AG09309 (cell line): ENCODE data around the gene TGM5.
"Not testable (repeated sequence)": the region's sequence is repeated elsewhere in the genome, so short reads cannot be mapped to it uniquely, and the experiment has no call there.

ENCODE experiments used
- DNase-seq: peaks from one replicate; pipeline ENCODE4 v3.0.0-alpha.2; 2010; ENCODE audit warnings: low read depth
- H3K4me3 ChIP-seq: 2 replicates; pipeline ENCODE4 v1.5.1; 2011; ENCODE audit warnings: mild to moderate bottlenecking, low read depth, low read length, moderate library complexity; ENCODE audit not compliant: control insufficient read depth
- TF ChIP-seq, protein P1 (sequence below): IDR thresholded peaks from 2 replicates; pipeline ENCODE4 v1.5.1; 2011; ENCODE audit warnings: mild to moderate bottlenecking, low read depth, low read length, inconsistent platforms; ENCODE audit not compliant: insufficient read depth, control insufficient read depth; ENCODE audit errors: missing control alignments

The TGM5 gene

DNA sequence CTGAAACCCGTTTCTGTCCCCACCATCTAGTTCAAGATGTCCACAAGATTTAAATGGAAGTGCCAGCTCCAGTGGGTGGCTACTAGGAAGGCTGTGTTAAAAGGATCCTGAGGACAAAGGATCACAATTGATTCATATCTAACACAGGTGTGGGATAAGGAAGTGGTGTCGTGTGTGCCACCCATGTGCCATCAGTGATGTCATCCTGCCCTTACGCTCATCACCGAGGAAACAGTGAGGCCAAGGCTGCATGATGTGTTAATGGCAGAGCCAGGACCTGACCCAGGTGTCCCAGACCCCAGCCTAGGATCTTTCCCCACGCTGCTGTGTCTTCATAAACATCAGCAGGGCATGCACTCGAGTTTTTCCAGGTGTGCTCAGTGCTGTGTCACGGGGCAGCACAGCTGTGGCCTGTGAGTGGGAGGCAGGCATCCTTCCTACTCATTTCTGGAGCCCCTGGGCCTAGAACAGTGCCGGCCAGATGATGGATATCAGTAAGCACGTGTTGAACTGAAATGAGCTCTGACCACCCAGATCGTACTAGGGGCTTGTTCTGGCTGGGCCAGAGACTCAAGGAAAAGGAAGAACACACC is 10.6 kb upstream of the TGM5 start:
- no peak overlapping the region for H3K4me3 ChIP-seq
- TF ChIP-seq, protein P1, sequence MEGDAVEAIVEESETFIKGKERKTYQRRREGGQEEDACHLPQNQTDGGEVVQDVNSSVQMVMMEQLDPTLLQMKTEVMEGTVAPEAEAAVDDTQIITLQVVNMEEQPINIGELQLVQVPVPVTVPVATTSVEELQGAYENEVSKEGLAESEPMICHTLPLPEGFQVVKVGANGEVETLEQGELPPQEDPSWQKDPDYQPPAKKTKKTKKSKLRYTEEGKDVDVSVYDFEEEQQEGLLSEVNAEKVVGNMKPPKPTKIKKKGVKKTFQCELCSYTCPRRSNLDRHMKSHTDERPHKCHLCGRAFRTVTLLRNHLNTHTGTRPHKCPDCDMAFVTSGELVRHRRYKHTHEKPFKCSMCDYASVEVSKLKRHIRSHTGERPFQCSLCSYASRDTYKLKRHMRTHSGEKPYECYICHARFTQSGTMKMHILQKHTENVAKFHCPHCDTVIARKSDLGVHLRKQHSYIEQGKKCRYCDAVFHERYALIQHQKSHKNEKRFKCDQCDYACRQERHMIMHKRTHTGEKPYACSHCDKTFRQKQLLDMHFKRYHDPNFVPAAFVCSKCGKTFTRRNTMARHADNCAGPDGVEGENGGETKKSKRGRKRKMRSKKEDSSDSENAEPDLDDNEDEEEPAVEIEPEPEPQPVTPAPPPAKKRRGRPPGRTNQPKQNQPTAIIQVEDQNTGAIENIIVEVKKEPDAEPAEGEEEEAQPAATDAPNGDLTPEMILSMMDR: no peak
- no peak for DNase-seq

DNA sequence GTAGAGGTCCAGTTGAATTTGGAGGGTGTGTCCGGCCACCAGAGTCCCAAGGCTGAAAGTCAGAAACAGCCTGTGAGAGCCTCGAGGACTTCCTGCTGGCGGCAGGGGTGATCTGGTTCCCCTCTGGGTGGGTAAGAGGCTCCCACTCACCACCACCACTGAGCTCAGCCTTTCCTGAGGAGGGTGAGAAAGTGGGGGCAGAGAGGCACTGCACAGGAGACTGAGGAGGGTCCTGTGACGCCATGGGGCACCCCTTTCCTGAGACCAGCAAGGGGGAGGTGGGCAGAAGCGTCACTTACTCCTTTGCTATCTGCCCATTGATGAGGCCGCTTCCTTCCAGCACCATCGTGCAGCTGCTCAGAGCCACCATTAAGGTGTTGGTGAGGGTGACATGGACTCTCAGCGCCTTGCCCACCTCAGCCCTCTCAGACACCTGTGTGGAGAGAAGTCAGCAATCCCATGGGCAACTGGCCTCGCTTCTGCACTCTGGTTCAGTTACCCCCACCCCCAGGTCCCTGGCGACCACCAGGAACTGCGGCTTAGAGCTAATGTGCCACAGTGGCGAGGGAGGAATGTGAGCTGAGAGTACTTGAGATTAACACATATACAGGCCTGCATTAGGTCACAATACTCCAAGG is 10.0 kb upstream of the TGM5 start:
- DNase-seq: no peak
- TF ChIP-seq, protein P1: no peak
- H3K4me3 ChIP-seq: no peak overlapping the region

DNA sequence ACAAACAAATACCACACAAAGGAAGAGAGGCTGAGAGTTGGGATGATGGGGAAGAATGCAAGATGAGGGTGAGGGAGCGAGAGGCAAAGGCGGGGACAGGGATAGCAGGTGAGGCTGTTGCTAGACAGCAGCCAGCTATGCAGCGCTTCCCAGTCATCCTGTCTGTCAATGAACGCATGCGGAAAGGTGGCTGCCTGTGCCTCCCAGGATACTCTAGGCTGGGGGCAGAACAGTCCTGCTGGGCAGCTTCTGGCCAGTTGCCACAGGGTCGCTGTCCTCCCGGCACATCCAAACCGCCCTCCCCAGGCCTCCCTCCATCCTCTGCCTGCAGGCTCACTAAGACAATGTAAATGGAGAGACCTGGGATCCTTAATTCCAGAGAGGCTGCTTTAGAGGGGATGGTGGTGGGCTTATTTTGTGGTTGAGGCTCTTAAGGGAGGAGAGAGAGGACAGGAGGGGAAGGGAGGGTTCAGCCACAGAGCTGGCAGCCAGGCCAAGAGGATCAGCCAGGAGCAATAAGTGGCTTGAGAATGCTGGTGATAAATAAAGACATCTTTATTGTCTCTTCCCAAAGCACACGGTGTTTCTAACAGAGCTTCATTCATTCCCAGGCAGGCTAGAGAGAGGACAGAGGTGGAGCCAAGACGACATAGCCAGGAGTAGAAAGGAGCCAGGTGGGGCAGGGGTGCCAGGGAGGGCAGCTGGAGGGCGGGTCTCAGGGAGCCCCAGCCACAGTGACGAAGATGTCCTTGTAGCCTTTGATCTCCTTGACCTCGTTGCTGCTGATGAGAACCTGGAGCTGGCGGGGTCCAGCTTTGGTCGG is 9.2 kb upstream of the TGM5 start:
- no peak overlapping the region for H3K4me3 ChIP-seq
- TF ChIP-seq, protein P1: no peak
- no peak for DNase-seq

DNA sequence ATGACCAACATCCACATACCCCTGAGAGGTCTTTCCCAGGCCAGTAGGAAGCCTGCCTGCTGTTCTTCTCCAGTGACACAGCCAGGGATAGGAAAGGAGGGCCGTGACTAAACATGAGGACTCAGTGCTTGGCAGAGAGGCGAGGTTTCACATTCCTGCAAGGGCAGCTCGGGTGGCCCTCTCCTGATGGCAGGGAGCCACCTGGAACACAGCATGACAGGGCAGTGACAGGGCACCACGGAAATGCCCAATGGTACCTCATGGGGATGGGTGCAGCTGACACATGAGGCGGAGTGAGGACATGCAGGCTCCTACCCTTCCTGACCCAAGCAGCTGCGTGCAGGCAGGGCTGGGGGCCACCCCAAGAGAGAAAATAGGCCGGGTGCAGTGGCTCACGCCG is 7.4 kb upstream of the TGM5 start:
- no peak overlapping the region for H3K4me3 ChIP-seq
- no peak for DNase-seq
- TF ChIP-seq, protein P1: no peak

DNA sequence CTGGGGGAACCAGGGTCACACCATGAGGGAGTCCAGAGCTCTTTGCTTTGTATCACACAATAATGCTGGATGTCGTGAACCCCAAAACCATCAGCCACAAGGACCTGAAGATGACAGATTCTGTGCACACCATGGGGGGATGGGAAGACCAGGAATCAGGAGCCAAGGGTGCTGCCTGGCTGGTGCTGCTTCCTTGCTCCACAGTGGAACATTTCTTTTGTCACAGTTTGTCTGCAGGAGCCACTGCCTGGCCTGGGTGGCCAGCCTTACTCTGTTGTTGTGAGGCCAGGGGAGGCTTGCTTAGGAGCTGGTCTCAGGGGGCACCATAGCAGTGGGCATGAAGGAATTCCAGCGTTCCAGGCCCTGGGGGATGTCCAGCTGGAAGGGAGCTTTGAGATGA is 6.5 kb upstream of the TGM5 start:
- DNase-seq: no peak
- TF ChIP-seq, protein P1: no peak
- no peak overlapping the region for H3K4me3 ChIP-seq

DNA sequence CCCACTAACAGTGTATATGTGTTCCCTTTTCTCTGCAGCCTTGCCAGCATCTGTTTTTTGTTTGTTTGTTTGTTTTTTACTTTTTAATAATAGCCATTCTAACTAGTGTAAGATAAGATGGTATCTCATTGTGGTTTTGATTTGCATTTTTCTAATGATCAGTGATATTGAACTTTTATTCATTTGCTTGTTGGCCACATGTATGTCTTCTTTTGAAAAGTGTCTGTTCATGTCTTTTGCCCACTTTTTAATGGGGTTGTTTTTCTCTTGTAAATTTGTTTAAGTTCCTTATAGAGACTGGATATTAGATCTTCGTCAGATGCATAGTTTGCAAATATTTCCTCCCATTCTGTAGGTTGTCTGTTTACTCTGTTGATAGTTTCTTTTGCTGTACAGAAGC is 5.2 kb upstream of the TGM5 start:
- not testable (repeated sequence) for DNase-seq, H3K4me3 ChIP-seq

DNA sequence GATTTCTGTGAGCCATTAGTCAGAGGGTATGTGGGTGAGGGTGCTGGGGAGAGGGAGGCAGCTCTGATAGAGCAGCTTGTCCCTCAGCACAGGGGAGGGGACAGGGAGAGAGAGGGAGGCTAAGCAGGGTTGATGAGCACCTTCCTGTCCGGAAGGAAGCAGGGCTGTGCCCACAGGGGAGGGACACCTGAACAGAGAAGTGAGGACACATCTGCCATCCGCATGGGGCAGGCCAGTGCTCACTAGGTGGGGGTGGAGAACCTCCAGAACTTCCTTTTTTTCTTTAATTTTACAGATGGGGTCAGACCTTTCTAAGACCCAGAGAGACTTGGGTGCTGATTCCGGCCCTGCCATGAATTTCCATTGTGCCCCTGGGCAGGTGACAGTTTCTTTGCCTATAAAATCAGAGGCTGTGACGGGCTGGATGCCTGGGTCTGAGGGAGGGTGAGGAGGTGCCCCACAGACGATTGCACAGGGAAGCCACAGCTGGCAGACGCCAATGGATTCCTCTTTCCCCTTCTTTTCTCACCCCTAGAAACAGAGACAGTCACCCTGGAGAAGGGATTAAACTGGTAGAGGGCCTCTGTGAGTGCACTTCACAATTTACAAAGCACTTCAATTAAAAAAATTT is 4.1 kb upstream of the TGM5 start:
- no peak for DNase-seq
- TF ChIP-seq, protein P1: no peak
- no peak overlapping the region for H3K4me3 ChIP-seq
